Neural progenitor cell (in vitro differentiated cells): ENCODE data around the gene PLAC1. TPM values are rescaled to one million over a fixed set of nuclear protein-coding genes. Genes with fewer than 3 reads are reported as not detected.

Experiments
- DNase-seq: peaks from one replicate; pipeline ENCODE4 v3.0.0-alpha.2; 2016; ENCODE audit warnings: low spot score
- H2AFZ ChIP-seq: fragments of 200-600 bp; sonication (generic); replicated peaks from 2 replicates; pipeline ENCODE4 v1.6.1; 2016; ENCODE audit warnings: antibody characterized with exemption
- H3F3A ChIP-seq: fragments of 200-600 bp; sonication (generic); 2 replicates; pipeline ENCODE4 v1.6.1; 2016; ENCODE audit warnings: antibody characterized with exemption, low read depth
- H3K27ac ChIP-seq: fragments of 200-600 bp; sonication (generic); 2 replicates; pipeline ENCODE4 v1.5.1; 2016; ENCODE audit warnings: mild to moderate bottlenecking
- H3K27me3 ChIP-seq: fragments of 200-600 bp; sonication (generic); 2 replicates; pipeline ENCODE4 v1.6.1; 2016; ENCODE audit warnings: mild to moderate bottlenecking, moderate library complexity
- H3K36me3 ChIP-seq: fragments of 200-600 bp; sonication (generic); 2 replicates; pipeline ENCODE4 v1.5.1; 2016
- H3K4me1 ChIP-seq: fragments of 200-600 bp; sonication (generic); 2 replicates; pipeline ENCODE4 v1.6.1; 2016; ENCODE audit warnings: mixed run types
- H3K4me2 ChIP-seq: fragments of 200-600 bp; sonication (generic); 2 replicates; pipeline ENCODE4 v1.6.1; 2016
- H3K4me3 ChIP-seq: fragments of 200-600 bp; sonication (generic); 2 replicates; pipeline ENCODE4 v1.5.1; 2016
- H3K79me2 ChIP-seq: fragments of 200-600 bp; sonication (generic); 2 replicates; pipeline ENCODE4 v1.6.1; 2016; ENCODE audit warnings: low read depth
- H3K9ac ChIP-seq: fragments of 200-600 bp; sonication (generic); 2 replicates; pipeline ENCODE4 v1.6.1; 2016
- H3K9me3 ChIP-seq: fragments of 200-600 bp; sonication (generic); 2 replicates; pipeline ENCODE4 v1.5.1; 2016; ENCODE audit warnings: low read depth
- H4K20me1 ChIP-seq: fragments of 200-600 bp; sonication (generic); 2 replicates; pipeline ENCODE4 v1.6.1; 2016; ENCODE audit warnings: low read depth
- H3K27ac Mint-ChIP-seq: 3 replicates; pipeline ENCODE4 v1.8.0; 2021; ENCODE audit warnings: mixed read lengths
- H3K27me3 Mint-ChIP-seq: 2 replicates; pipeline ENCODE4 v1.8.0; 2022; ENCODE audit warnings: low read depth, mild to moderate bottlenecking, inconsistent platforms, moderate library complexity, mixed read lengths; ENCODE audit not compliant: insufficient read depth
- H3K36me3 Mint-ChIP-seq: 3 replicates; pipeline ENCODE4 v1.8.0; 2021; ENCODE audit warnings: mixed read lengths
- H3K4me1 Mint-ChIP-seq: 3 replicates; pipeline ENCODE4 v1.8.0; 2021; ENCODE audit warnings: mixed read lengths
- H3K4me3 Mint-ChIP-seq: 3 replicates; pipeline ENCODE4 v1.8.0; 2021; ENCODE audit warnings: mild to moderate bottlenecking, moderate library complexity, mixed read lengths
- H3K9me3 Mint-ChIP-seq: 3 replicates; pipeline ENCODE4 v1.8.0; 2020; ENCODE audit warnings: mixed read lengths
- CTCF ChIP-seq: fragments of 200-600 bp; sonication (generic); IDR thresholded peaks from 2 replicates; pipeline ENCODE4 v1.5.1; 2017; ENCODE audit warnings: antibody characterized with exemption, mild to moderate bottlenecking
- EZH2 ChIP-seq: fragments of 200-600 bp; sonication (generic); IDR thresholded peaks from 2 replicates; pipeline ENCODE4 v1.6.1; 2017; ENCODE audit warnings: antibody characterized with exemption, mild to moderate bottlenecking, moderate library complexity
- EZH2phosphoT487 ChIP-seq: fragments of 200-600 bp; sonication (generic); IDR thresholded peaks from 2 replicates; pipeline ENCODE4 v1.6.1; 2017; ENCODE audit warnings: antibody characterized with exemption
- total RNA-seq: library from RNA; depleted of rRNA; stranded (reverse); fragments of >200 nt; gene quantifications from 2 replicates; pipeline ENCODE4 v1.2.3, GENCODE V29; 2015; ENCODE audit warnings: low replicate concordance

Gene PLAC1
- total RNA-seq, 1 donor from 2014 or later: not detected

- Mint-ChIP-seq H3K27ac (no peak overlapping the region), H3K27me3 (no peaks in the 10 kb centered on the region), H3K9me3 (no peaks in the 10 kb centered on the region), H3K36me3 (no peaks in the 10 kb centered on the region), H3K4me3 (no peak overlapping the region), H3K4me1 (no peaks in the 10 kb centered on the region)
- no peak overlapping the region for H3K4me2 ChIP-seq
- H3K27me3 ChIP-seq: no peaks in the 10 kb centered on the region
- TF ChIP-seq EZH2phosphoT487 (no peak), CTCF (no peak), EZH2 (no peak)
- no peaks in the 10 kb centered on the region for H3K36me3 ChIP-seq
- no peak overlapping the region for H2AFZ ChIP-seq
- peaks cover 6% of the 10 kb centered on the region for H3K9me3 ChIP-seq
- no peak overlapping the region for H3K4me3 ChIP-seq
- no peaks in the 10 kb centered on the region for H4K20me1 ChIP-seq
- no peak overlapping the region for H3K27ac ChIP-seq
- no peak for DNase-seq
- H3F3A ChIP-seq: no peaks in the 10 kb centered on the region
- no peaks in the 10 kb centered on the region for H3K79me2 ChIP-seq
- H3K4me1 ChIP-seq: no peaks in the 10 kb centered on the region
- no peak overlapping the region for H3K9ac ChIP-seq
Observed at GRCh38 chrX:134693644-134694043, 35.4 kb upstream of the PLAC1 start.

- H3K4me3 Mint-ChIP-seq: no peak overlapping the region
- H3K4me3 ChIP-seq: no peak overlapping the region
Observed at GRCh38 chrX:134692990-134693389, 34.7 kb upstream of the PLAC1 start.

GRCh38 chrX:134692233-134692632 lies 34.0 kb upstream of the PLAC1 start:
- H3K4me3 Mint-ChIP-seq: no peak overlapping the region
- Histone ChIP-seq H2AFZ (no peak overlapping the region), H3K4me2 (no peak overlapping the region), H3K9me3 (peaks cover 6% of the 10 kb centered on the region), H3K4me3 (no peak overlapping the region), H4K20me1 (no peaks in the 10 kb centered on the region), H3K79me2 (no peaks in the 10 kb centered on the region), H3K4me1 (no peaks in the 10 kb centered on the region), H3K27ac (no peak overlapping the region), H3K9ac (no peak overlapping the region), H3K36me3 (no peaks in the 10 kb centered on the region), H3F3A (no peaks in the 10 kb centered on the region), H3K27me3 (no peaks in the 10 kb centered on the region)
- DNase-seq: no peak
- no peaks in the 10 kb centered on the region for H3K27me3 Mint-ChIP-seq
- no peaks in the 10 kb centered on the region for H3K4me1 Mint-ChIP-seq
- no peaks in the 10 kb centered on the region for H3K36me3 Mint-ChIP-seq
- no peaks in the 10 kb centered on the region for H3K9me3 Mint-ChIP-seq
- no peak overlapping the region for H3K27ac Mint-ChIP-seq
- TF ChIP-seq EZH2: no peak
- no peak for TF ChIP-seq EZH2phosphoT487
- TF ChIP-seq CTCF: no peak

More at GRCh38 chrX:134692990-134693389, 34.7 kb upstream of the PLAC1 start:
- H3K4me1 ChIP-seq: no peaks in the 10 kb centered on the region
- H3K4me2 ChIP-seq: no peak overlapping the region
- DNase-seq: no peak
- no peaks in the 10 kb centered on the region for H3K79me2 ChIP-seq
- TF ChIP-seq EZH2: no peak
- no peak for TF ChIP-seq CTCF
- TF ChIP-seq EZH2phosphoT487: no peak
- H3K27me3 ChIP-seq: no peaks in the 10 kb centered on the region
- Mint-ChIP-seq H3K9me3 (no peaks in the 10 kb centered on the region), H3K27ac (no peak overlapping the region), H3K27me3 (no peaks in the 10 kb centered on the region), H3K4me1 (no peaks in the 10 kb centered on the region), H3K36me3 (no peaks in the 10 kb centered on the region)
- H4K20me1 ChIP-seq: no peaks in the 10 kb centered on the region
- peaks cover 6% of the 10 kb centered on the region for H3K9me3 ChIP-seq
- H3F3A ChIP-seq: no peaks in the 10 kb centered on the region
- no peaks in the 10 kb centered on the region for H3K36me3 ChIP-seq
- no peak overlapping the region for H2AFZ ChIP-seq
- H3K9ac ChIP-seq: no peak overlapping the region
- H3K27ac ChIP-seq: no peak overlapping the region
